Measurements from ENCODE around the gene KRTAP2-3. TPM values are rescaled to one million over a fixed set of nuclear protein-coding genes. Genes with fewer than 3 reads are reported as not detected.
"Not testable (repeated sequence)": the region's sequence is repeated elsewhere in the genome, so short reads cannot be mapped to it uniquely, and the experiment has no call there.

The KRTAP2-3 gene
- total RNA-seq, result not detected

GRCh38 chr17:41060052-41060604, at the start of gene KRTAP2-3:
KRTAP2-3 (minus strand) TSS chr17:41060114; CDS start chr17:41060050, 64 bp downstream.
- no peak within 1 kb of the TSS for H3K27ac ChIP-seq
- no peaks in the 10 kb centered on the region for H3K4me1 ChIP-seq
- no peaks in the 10 kb centered on the region for H3K36me3 ChIP-seq
- no peaks in the 10 kb centered on the region for H3K9me3 ChIP-seq
- intact Hi-C loops (cut with DNase I; ENCODE audit: low total_unique reads), result no loop called here
- H3K4me3 ChIP-seq, result no peak within 1 kb of the TSS
- DNase-seq (ENCODE audit: low spot score in 2 of 2), result no peak
- TF ChIP-seq POLR2A (IDR thresholded peaks at IDR 0.05) (no peak), CTCF (IDR thresholded peaks at IDR 0.05) (no peak), POLR2AphosphoS5 (IDR thresholded peaks at IDR 0.05) (no peak)
- H3K27me3 ChIP-seq, result no peaks in the 10 kb centered on the region

GRCh38 chr17:41108728-41109386, 48.9 kb upstream of the KRTAP2-3 start:
- H3K4me3 ChIP-seq; H3K9me3 ChIP-seq; H3K27ac ChIP-seq; H3K27me3 ChIP-seq; intact Hi-C loops (cut with DNase I; ENCODE audit: low total_unique reads); H3K4me1 ChIP-seq; DNase-seq (ENCODE audit: low spot score in 2 of 2); H3K36me3 ChIP-seq: not testable (repeated sequence)

- no peaks in the 10 kb centered on the region for H3K4me1 ChIP-seq
- H3K4me3 ChIP-seq, result no peak overlapping the region
- H3K27ac ChIP-seq, result no peak overlapping the region
- TF ChIP-seq CTCF (IDR thresholded peaks at IDR 0.05), result no peak
- TF ChIP-seq POLR2AphosphoS5 (IDR thresholded peaks at IDR 0.05), result no peak
- no peak for TF ChIP-seq POLR2A (IDR thresholded peaks at IDR 0.05)
- no peak for DNase-seq (ENCODE audit: low spot score in 2 of 2)
- no peaks in the 10 kb centered on the region for H3K9me3 ChIP-seq
- H3K27me3 ChIP-seq, result no peaks in the 10 kb centered on the region
- intact Hi-C loops (cut with DNase I; ENCODE audit: low total_unique reads), result no loop called here
- no peaks in the 10 kb centered on the region for H3K36me3 ChIP-seq
Observed at GRCh38 chr17:41107941-41108450, 48.1 kb upstream of the KRTAP2-3 start.

- H3K27ac ChIP-seq; H3K27me3 ChIP-seq; DNase-seq (ENCODE audit: low spot score in 2 of 2); H3K4me3 ChIP-seq; H3K4me1 ChIP-seq; H3K9me3 ChIP-seq; intact Hi-C loops (cut with DNase I; ENCODE audit: low total_unique reads); H3K36me3 ChIP-seq: not testable (repeated sequence)
Observed at GRCh38 chr17:41105347-41105746, 45.4 kb upstream of the KRTAP2-3 start, which contains the start of gene KRTAP4-9. KRTAP4-9 (plus strand) TSS chr17:41105389; CDS start chr17:41105389, 0 bp downstream.

GRCh38 chr17:41104386-41105038, 44.6 kb upstream of the KRTAP2-3 start:
- H3K27ac ChIP-seq; H3K27me3 ChIP-seq; H3K36me3 ChIP-seq; H3K9me3 ChIP-seq; H3K4me1 ChIP-seq; DNase-seq (ENCODE audit: low spot score in 2 of 2); H3K4me3 ChIP-seq: not testable (repeated sequence)
- intact Hi-C loops (cut with DNase I; ENCODE audit: low total_unique reads), result loop anchor here (5.0 kb wide), 1 partner anchor 122 kb away; the partner anchor contains the start of gene KRT40

- no peak overlapping the region for H3K27ac ChIP-seq
- H3K4me3 ChIP-seq, result no peak overlapping the region
- no peaks in the 10 kb centered on the region for H3K36me3 ChIP-seq
- DNase-seq (ENCODE audit: low spot score in 2 of 2), result no peak
- H3K27me3 ChIP-seq, result no peaks in the 10 kb centered on the region
- no peak for TF ChIP-seq CTCF (IDR thresholded peaks at IDR 0.05)
- H3K9me3 ChIP-seq, result no peaks in the 10 kb centered on the region
- no peaks in the 10 kb centered on the region for H3K4me1 ChIP-seq
- intact Hi-C loops (cut with DNase I; ENCODE audit: low total_unique reads), result loop anchor here (5.0 kb wide), 1 partner anchor 122 kb away; the partner anchor contains the start of gene KRT40
Observed at GRCh38 chr17:41103896-41104295, 44.0 kb upstream of the KRTAP2-3 start.
